Measurements from ENCODE around the gene ABHD6.

DNA sequence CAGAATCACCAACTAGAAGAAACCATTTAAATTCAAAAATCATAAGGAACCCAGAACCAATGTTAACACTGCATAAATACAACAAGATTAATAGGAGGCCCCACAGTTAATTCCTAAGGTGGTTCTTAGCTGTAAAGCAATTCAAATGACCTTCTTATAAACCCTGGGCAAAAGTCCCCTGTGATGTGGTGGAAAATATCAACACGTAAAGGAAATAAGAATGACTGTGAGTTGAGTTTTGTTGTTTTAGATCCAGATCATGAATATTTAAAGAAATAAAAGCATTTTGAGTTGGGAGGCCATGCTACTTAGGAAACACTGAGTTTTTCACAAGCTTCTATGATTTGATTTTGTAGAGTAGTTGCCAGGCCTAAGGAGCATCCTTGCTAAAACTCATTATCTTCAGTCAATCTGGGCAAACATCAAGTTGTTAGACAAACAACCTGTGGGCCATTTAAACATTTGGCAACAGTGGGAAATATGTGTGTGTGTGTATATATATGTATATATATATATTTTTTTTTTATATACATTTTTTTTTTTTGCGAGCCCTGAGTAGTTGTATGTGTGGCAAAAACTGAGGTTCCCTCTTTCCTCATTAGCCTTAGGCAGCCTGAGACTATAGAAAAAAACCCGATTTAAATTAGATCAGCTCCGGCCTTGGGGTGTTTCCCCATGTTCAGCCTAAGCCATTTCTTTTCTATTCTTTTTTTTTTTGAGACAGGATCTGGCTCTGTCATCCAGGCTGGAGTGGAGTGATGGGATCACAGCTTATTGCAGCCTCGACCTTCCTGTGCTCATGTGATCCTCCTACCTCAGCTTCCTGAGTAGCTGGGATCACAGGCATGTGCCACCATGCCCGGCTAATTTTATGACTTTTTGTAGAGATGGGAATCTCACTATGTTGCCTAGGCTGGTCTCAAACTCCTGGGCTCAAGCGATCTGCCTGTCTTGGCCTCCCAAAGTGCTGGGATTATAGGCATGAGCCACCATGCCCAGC, 87.1 kb downstream of the ABHD6 start:
- TF ChIP-seq CTCF (IDR thresholded peaks at IDR 0.05; ENCODE audit: low read depth, low read length) (no peak), EZH2phosphoT487 (IDR thresholded peaks at IDR 0.05; ENCODE audit: low read depth) (no peak)
